Measurements from ENCODE around the gene RMND5B. TPM values are rescaled to one million over a fixed set of nuclear protein-coding genes. Genes with fewer than 3 reads are reported as not detected.

The RMND5B gene
- total and polyA plus RNA-seq, 2 of the 13 experiments (the other 11 are each of a cell fraction or from before 2014, with no cell fraction given): 18.6 to 20.4 TPM

DNA sequence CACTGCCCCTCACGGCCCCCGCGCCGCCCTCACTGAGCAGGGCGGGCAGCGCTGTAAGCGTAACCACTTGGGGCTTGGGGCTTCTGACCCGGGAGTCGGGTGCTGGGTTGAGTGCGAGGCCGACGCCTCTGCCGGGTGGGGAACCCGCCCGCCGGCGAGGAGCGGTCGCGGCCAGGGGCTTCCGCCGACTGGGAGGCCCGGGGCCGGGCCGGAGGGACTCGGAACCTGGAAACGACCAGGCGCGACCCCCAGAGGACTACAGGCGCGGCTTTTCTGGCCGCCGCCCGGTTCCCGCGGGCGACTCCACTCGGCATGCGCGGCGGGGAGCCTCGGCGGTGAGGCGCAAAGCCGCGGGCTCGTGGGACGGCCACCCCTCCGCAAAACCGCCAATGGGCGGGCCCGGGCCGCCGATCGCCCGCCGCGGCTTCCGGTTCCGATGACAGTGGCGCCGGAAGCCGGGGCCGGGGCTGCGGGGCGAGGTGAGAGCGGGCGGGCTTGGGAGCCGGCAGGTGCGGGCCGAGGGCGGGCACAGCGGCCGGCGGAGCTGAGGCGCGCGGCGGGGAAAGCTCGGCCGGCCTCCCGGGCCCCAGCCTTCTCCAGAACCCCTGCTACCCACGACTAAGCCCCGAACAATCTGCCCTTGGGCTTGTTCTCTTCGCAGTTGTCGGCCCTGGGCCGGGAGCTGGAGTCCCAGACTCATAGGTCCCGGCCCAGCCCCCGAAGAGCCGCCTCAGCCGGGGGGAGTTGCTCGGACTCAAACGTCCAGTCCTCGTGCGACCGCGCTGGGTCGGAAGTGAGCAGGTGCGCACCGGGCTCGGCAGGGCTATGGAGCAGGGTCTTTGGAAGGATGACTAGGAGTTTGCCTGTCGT is at the start of gene RMND5B (continued):
- TF ChIP-seq, protein P1, sequence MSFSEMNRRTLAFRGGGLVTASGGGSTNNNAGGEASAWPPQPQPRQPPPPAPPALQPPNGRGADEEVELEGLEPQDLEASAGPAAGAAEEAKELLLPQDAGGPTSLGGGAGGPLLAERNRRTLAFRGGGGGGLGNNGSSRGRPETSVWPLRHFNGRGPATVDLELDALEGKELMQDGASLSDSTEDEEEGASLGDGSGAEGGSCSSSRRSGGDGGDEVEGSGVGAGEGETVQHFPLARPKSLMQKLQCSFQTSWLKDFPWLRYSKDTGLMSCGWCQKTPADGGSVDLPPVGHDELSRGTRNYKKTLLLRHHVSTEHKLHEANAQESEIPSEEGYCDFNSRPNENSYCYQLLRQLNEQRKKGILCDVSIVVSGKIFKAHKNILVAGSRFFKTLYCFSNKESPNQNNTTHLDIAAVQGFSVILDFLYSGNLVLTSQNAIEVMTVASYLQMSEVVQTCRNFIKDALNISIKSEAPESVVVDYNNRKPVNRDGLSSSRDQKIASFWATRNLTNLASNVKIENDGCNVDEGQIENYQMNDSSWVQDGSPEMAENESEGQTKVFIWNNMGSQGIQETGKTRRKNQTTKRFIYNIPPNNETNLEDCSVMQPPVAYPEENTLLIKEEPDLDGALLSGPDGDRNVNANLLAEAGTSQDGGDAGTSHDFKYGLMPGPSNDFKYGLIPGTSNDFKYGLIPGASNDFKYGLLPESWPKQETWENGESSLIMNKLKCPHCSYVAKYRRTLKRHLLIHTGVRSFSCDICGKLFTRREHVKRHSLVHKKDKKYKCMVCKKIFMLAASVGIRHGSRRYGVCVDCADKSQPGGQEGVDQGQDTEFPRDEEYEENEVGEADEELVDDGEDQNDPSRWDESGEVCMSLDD (CRISPR knock-in tag; IDR thresholded peaks at IDR 0.05; ENCODE audit: borderline replicate concordance): peak; percentile 68; the same call in 1 of the 2 replicates
- TF ChIP-seq, protein P2, sequence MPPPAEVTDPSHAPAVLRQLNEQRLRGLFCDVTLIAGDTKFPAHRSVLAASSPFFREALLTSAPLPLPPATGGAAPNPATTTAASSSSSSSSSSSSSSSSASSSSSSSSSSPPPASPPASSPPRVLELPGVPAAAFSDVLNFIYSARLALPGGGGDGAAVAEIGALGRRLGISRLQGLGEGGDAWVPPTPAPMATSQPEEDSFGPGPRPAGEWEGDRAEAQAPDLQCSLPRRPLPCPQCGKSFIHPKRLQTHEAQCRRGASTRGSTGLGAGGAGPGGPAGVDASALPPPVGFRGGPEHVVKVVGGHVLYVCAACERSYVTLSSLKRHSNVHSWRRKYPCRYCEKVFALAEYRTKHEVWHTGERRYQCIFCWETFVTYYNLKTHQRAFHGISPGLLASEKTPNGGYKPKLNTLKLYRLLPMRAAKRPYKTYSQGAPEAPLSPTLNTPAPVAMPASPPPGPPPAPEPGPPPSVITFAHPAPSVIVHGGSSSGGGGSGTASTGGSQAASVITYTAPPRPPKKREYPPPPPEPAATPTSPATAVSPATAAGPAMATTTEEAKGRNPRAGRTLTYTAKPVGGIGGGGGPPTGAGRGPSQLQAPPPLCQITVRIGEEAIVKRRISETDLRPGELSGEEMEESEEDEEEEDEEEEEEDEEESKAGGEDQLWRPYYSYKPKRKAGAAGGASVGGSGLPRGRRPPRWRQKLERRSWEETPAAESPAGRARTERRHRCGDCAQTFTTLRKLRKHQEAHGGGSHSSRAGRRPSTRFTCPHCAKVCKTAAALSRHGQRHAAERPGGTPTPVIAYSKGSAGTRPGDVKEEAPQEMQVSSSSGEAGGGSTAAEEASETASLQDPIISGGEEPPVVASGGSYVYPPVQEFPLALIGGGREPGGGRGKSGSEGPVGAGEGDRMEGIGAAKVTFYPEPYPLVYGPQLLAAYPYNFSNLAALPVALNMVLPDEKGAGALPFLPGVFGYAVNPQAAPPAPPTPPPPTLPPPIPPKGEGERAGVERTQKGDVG (CRISPR knock-in tag; IDR thresholded peaks at IDR 0.05; ENCODE audit: borderline replicate concordance): no peak
- TF ChIP-seq ZNF451 (CRISPR knock-in tag; IDR thresholded peaks at IDR 0.05) (0 out of 2 replicates have a peak, but pooled peaks have one; percentile 37), ZNF264 (CRISPR knock-in tag; IDR thresholded peaks at IDR 0.05) (no peak), ZNF816 (CRISPR knock-in tag; IDR thresholded peaks at IDR 0.05; ENCODE audit: borderline replicate concordance) (peak; percentile 95; the same call in 1 of the 2 replicates), ELF3 (CRISPR knock-in tag; IDR thresholded peaks at IDR 0.05) (no peak), CHD4 (IDR thresholded peaks at IDR 0.05; ENCODE audit: borderline replicate concordance, low read length) (no peak), ZBTB21 (CRISPR knock-in tag; IDR thresholded peaks at IDR 0.05) (no peak)
- TF ChIP-seq, protein P3, sequence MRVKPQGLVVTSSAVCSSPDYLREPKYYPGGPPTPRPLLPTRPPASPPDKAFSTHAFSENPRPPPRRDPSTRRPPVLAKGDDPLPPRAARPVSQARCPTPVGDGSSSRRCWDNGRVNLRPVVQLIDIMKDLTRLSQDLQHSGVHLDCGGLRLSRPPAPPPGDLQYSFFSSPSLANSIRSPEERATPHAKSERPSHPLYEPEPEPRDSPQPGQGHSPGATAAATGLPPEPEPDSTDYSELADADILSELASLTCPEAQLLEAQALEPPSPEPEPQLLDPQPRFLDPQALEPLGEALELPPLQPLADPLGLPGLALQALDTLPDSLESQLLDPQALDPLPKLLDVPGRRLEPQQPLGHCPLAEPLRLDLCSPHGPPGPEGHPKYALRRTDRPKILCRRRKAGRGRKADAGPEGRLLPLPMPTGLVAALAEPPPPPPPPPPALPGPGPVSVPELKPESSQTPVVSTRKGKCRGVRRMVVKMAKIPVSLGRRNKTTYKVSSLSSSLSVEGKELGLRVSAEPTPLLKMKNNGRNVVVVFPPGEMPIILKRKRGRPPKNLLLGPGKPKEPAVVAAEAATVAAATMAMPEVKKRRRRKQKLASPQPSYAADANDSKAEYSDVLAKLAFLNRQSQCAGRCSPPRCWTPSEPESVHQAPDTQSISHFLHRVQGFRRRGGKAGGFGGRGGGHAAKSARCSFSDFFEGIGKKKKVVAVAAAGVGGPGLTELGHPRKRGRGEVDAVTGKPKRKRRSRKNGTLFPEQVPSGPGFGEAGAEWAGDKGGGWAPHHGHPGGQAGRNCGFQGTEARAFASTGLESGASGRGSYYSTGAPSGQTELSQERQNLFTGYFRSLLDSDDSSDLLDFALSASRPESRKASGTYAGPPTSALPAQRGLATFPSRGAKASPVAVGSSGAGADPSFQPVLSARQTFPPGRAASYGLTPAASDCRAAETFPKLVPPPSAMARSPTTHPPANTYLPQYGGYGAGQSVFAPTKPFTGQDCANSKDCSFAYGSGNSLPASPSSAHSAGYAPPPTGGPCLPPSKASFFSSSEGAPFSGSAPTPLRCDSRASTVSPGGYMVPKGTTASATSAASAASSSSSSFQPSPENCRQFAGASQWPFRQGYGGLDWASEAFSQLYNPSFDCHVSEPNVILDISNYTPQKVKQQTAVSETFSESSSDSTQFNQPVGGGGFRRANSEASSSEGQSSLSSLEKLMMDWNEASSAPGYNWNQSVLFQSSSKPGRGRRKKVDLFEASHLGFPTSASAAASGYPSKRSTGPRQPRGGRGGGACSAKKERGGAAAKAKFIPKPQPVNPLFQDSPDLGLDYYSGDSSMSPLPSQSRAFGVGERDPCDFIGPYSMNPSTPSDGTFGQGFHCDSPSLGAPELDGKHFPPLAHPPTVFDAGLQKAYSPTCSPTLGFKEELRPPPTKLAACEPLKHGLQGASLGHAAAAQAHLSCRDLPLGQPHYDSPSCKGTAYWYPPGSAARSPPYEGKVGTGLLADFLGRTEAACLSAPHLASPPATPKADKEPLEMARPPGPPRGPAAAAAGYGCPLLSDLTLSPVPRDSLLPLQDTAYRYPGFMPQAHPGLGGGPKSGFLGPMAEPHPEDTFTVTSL (CRISPR knock-in tag; IDR thresholded peaks at IDR 0.05; ENCODE audit: borderline replicate concordance): no peak
- TF ChIP-seq, protein P4, sequence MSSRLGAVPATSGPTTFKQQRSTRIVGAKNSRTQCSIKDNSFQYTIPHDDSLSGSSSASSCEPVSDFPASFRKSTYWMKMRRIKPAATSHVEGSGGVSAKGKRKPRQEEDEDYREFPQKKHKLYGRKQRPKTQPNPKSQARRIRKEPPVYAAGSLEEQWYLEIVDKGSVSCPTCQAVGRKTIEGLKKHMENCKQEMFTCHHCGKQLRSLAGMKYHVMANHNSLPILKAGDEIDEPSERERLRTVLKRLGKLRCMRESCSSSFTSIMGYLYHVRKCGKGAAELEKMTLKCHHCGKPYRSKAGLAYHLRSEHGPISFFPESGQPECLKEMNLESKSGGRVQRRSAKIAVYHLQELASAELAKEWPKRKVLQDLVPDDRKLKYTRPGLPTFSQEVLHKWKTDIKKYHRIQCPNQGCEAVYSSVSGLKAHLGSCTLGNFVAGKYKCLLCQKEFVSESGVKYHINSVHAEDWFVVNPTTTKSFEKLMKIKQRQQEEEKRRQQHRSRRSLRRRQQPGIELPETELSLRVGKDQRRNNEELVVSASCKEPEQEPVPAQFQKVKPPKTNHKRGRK (CRISPR knock-in tag; IDR thresholded peaks at IDR 0.05): no peak
- TF ChIP-seq, protein P5, sequence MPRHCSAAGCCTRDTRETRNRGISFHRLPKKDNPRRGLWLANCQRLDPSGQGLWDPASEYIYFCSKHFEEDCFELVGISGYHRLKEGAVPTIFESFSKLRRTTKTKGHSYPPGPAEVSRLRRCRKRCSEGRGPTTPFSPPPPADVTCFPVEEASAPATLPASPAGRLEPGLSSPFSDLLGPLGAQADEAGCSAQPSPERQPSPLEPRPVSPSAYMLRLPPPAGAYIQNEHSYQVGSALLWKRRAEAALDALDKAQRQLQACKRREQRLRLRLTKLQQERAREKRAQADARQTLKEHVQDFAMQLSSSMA (CRISPR knock-in tag; IDR thresholded peaks at IDR 0.05): peak; percentile 53; the same call in 1 of the 2 replicates
- TF ChIP-seq, protein P6, sequence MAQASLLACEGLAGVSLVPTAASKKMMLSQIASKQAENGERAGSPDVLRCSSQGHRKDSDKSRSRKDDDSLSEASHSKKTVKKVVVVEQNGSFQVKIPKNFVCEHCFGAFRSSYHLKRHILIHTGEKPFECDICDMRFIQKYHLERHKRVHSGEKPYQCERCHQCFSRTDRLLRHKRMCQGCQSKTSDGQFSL (CRISPR knock-in tag; IDR thresholded peaks at IDR 0.05): peak; percentile 24; the same call in 1 of the 2 replicates

Measured in HepG2 (cell line).